COR-L47 (cell line): ENCODE data around the gene NALCN.

ENCODE experiments used
- DNase-seq: peaks from one replicate; lab custom pipeline; 2025; lab: John Stamatoyannopoulos, UW

NALCN gene

GRCh38 chr13:101123028-101123427, 293.3 kb downstream of the NALCN start:
- DNase-seq: no peak

DNA sequence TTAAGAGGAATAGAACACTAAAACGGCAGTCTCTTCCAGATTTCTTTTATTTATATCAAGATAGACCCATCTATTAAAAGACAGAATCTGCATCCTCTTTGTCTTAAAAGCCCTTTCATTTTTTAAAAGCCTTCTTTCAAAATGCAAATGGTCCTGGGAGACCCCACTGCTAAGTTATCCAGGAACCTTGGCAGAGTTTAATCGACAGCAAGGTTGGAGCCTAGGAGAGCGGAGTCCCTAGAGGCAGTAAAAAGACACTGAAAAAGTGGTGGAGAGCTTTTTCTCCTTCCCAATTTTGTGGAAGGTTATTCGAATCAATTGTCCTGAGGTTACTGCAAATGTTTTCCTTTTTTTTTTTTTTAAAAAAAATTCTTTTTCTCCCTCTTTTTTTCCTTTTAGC, 294.7 kb downstream of the NALCN start:
- no peak for DNase-seq

- no peak for DNase-seq
Measured at GRCh38 chr13:101120007-101120406, 296.3 kb downstream of the NALCN start.

DNA sequence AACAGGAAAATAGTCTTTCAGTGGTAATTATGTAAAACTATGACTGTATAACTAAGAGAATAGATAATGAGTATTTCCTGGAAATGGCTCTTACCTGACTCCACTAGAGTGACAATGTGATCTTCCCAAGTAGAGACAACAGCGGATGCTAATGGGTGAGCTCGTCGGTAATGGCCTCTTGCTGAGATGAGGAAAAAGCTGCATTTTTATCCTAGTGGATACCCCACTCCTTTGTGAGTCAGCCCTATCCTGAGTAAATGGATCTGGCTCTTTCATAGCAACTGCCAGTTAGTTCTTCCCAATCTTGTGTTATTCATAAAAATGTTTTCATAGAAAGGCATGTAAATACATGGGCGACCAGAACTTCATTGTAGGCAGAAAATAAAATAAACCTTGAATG, 299.5 kb downstream of the NALCN start:
- DNase-seq: no peak

DNA sequence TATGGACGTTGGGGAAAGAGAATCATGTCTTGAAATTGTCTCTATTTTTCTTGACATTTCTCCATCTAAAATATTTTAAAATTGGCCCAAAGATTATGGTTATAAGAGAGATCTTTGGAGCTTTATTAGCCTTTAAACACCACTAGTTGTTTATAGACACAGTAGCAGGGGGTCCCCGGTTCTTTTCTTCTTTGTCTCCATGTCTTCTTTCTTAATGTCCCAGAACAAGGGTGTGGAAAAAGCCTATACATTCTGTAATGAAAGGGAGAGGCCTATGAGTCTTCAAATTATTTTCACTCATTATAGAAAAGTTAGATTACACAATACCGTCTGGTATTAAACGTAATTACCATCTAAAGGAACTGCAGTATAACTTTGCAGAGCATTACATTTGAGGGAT, 300.0 kb downstream of the NALCN start:
- no peak for DNase-seq

DNA sequence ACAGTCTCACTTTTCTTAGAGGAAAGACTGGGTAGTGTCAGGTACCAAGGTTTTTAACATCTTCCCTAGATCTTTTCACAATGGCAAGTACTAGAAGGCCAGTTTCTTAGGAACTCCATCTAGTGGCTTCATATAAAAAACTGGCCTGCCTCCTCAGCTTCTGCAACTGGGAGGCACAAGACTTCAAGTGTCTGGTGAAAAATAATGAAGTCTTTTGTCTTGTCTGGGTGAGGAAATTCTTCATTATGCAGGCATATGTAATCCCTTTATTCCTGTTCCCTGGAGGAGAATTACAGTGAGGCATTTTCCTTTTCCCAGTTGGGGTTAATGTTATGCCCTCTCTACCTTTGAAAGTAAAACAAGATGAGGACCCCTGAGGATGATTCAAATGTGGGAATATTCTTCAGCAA, 300.5 kb downstream of the NALCN start:
- no peak for DNase-seq

DNA sequence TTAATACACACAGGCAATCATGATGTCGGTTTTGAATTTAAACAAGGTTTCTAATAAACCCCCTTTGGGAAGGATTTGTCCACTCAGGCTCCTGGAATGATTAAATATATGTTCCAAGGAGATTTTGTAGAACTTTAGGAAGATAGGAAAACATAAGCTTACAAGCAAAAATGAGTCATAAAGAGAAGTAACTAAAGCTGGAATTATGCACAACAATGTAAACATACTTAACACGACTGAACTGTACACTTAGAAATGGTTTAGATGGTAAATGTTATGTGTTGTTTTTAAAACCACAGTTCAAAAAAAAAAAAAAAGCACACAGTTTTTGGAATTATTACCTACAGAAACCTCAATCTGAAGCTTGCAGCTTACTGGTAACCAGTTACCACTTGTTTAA, 304.4 kb downstream of the NALCN start:
- DNase-seq: no peak

- DNase-seq: no peak
Measured at GRCh38 chr13:101109005-101109404, 307.3 kb downstream of the NALCN start.

DNA sequence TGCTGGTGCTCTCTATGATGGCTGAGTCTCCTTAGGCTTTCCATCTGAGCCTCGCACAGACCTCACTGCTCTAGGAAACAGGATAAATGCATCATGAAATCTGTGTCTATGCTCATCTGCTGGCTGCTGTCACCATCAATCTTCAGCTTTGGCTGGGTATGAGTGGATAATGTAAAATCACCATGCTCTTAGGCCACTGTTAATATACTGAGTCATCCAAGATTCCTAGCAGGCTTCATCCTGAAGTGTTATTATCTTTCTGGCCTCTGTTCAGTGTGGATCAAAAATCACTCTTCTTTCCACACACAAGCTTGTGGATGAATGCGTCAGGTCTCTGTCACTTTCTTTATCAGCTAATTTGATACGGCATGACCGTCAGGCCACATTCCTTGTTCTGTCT, 317.4 kb downstream of the NALCN start:
- no peak for DNase-seq

GRCh38 chr13:101092985-101093384, 323.3 kb downstream of the NALCN start:
- no peak for DNase-seq

GRCh38 chr13:101090287-101090686, 326.0 kb downstream of the NALCN start:
- DNase-seq: no peak

DNA sequence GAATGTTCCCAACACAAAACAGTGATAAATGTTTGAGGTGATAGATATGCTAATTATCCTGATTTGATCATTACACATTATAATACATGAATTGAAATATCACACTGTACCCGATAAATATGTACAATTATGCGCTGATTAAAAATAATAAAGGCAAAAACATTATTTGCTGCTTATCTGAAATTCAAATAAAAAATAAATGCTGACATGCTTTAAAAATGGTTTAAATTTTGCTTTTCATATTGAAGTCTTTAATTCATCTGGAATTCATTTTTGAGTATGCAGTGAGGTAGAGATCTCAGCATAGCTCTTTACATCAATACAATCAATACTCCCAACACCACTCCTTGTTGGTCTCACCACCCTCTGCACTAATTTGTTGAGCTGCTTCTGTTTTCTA, 330.8 kb downstream of the NALCN start:
- DNase-seq: no peak

- no peak for DNase-seq
Measured at GRCh38 chr13:101082441-101082840, 333.9 kb downstream of the NALCN start.

- no peak for DNase-seq
Measured at GRCh38 chr13:101080616-101081015, 335.7 kb downstream of the NALCN start.

- no peak for DNase-seq
Measured at GRCh38 chr13:101065329-101065728, 351.0 kb downstream of the NALCN start.

GRCh38 chr13:101059793-101060192, 356.5 kb downstream of the NALCN start:
- DNase-seq: no peak

- no peak for DNase-seq
Measured at GRCh38 chr13:101058841-101059240, 357.5 kb downstream of the NALCN start.

DNA sequence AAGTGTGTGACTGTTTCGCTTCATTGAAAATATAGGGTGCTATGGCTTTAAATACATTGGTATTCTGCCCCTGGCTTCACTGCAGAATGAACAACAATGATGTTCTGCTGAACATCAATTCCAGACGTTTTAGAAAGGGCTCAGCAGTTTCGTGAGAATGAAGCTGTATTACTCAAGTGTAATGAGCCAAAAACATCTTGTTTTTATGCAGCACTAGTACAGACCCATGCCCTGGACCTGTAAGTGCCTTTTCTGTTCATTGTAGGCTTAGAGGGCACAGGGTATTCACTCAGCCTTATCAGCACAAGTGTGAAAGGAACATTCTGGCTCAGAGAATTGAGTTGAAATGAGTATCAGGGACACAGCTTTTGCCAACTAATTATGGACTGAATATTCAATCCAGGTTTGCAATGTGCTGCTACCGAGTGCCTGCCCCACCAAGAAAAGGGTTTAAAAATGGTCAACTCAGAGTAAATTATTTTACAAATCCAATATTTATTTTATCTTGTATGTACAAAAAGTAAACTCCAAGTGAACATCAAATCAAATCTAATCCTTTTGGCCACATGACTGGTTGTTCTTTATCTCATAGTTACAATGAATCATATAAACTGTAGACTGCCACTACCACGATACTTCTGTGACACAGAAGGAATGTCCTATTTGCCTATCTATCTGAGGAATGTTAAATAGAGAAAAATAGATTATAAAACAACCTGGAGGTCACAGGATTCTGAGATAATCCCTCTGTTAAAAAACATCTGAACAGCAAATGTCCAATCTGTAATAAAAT, 362.8 kb downstream of the NALCN start:
- DNase-seq: no peak

DNA sequence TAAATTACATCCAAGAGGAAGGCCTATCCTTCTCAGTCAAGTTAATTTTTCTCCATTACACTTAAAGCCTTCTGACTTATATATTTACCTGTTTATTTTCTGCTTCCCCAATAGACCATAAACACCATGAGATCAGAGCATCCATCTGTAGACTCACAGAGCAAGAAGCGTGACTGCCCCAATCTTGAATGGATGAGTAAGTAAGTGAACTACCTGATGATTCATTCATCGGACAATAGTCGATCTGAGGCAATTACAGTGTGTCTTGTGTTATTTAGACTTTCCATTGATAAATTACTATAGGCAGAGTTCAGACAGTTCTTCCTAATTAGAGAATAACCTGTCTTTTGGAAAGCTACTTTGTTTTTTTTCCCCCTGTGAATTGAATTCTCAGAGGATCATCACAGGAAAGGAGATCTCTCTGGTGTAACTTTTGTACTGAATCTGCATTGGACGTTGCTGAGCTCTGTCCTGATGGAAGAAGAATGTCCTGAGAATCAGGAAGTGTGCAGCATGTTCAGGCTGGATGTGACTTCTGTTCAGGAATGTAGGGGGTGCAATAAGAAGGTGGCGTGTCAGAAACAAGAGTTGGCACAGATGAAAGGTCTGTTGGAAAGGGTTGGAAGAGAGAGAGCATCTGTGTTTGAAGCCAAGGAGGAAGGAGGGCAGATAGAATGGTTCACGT, 367.0 kb downstream of the NALCN start:
- DNase-seq: no peak

DNA sequence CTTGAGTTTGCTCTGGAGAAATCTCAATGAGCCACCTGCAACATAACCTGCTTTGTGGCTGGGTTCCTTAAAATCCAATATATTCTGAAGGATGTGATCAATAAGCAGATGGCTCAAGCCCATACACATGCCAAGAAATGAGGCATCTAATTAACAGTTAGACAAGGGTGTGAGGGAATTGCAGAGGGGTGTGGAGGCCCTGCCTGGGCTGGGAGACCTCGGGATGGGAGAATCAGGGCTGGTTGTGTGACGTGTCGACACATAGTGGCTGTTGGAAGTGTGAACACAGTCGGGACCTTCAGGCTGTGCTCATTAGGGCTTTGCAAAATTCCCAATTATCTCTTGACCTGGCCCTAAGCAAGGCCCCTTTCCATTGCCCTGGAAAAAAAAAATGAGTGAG, 379.8 kb downstream of the NALCN start:
- no peak for DNase-seq

GRCh38 chr13:101035119-101035620, 381.1 kb downstream of the NALCN start:
- DNase-seq: no peak

GRCh38 chr13:101026736-101027398, 389.4 kb downstream of the NALCN start:
- no peak for DNase-seq

DNA sequence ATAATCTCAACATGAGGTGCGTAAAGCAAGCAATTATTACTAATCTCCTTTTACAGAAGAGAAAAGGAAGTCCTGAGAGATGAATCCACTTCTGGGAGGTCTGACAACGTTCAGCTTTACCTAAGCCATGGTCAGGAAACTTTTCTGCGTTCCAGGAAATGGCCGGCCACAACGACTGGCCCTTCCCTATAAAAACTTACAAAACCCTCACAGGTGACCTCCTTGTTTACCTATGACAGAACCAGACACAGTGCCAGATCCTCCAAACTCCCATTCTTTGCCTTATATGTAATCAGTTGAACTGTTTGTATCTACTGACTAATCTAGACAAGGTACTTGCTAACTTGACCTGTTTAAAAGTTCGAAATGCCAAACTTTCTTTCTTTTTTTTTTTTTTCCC, 390.0 kb downstream of the NALCN start:
- DNase-seq: no peak
